HG02642 (cell line): ENCODE results near the gene RAP1A.
"Not testable (repeated sequence)": the region's sequence is repeated elsewhere in the genome, so short reads cannot be mapped to it uniquely, and the experiment has no call there.

Source experiments
- ATAC-seq: cut with Tn5 transposase; IDR thresholded peaks from one replicate; pipeline ENCODE4 v1.9.1; 2021; ENCODE audit warnings: mild to moderate bottlenecking; ENCODE audit not compliant: unreplicated experiment, poor library complexity

RAP1A gene

DNA sequence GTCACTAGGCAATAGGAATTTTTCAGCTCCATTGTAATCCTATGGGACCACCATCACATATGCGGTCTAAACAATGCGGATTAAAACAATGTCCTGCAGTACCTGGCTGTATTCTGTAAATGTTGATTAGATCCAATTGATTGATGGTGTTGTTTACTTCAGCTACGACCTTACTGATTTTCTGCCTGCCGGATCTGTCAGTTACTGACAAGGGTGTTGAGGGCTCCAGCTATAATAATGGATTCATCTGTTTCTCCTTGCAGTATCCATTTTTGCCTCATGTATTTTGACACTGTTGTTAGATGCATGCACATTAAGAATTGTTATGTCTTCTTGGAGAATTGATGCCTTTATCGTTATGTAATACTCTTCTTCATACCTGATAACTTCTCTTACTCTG is 39.0 kb downstream of the RAP1A start:
- no peak for ATAC-seq

DNA sequence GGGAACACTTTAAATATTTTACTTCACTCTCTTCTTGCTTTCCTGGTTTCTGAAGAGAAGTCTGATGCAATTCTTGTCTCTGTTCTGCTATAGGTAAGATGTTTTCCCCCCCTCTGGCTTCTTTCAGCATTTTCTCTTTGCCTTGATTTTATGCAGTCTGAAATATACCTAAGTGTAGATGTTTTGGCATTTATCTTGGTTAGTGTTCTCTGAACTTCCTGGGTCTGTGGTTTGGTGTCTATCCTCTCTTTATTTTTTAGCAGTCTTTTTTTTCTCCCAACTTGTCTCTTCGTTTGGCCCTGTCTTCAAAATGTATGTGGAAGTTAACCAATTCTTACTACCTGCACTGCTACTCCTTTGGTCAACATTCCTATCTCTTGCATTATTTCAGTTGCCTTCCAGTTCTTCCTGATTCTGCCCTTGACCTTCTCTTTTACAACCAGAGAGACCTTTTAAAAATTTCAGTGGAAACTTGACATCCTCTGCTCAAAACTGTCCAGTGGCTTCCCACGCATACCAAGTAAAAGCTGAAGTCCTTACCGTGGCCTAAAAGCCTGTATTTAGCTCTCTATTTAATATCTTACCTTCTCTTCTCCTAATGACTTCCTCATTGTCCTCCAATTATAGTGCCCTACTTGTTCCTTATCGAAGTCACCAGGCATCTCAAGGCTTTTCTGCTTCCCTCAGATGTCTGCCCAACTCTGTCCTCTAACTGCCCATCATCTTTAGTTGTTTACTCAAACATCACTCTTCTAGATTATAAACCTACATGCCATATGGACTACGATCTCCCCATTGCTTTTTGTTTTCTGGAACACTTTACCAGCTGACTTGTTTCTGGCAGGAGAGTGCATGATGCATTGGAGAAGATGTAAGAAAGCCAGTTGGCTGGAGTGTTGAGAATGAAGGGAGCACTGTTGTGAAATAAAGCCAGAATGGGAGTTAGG is 40.9 kb downstream of the RAP1A start:
- ATAC-seq = no peak

DNA sequence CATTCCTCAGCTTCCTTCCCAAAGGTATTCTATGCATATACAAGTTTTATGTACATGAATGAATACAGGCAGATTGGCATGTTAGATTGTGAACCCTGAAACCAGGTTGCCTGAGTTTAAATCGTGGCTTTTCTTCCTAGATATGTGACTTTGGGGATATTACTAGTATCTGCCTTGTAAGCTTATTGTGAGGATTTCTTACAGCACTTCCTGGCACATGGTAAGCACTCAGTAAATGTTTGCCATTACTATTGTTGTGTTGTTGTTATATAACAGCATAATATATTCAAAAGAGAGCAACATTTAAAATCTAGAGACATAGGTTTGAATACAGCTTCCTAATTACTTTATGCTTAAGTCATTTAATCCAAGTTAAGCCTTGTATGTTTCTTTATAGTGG is 45.1 kb downstream of the RAP1A start:
- ATAC-seq = no peak

DNA sequence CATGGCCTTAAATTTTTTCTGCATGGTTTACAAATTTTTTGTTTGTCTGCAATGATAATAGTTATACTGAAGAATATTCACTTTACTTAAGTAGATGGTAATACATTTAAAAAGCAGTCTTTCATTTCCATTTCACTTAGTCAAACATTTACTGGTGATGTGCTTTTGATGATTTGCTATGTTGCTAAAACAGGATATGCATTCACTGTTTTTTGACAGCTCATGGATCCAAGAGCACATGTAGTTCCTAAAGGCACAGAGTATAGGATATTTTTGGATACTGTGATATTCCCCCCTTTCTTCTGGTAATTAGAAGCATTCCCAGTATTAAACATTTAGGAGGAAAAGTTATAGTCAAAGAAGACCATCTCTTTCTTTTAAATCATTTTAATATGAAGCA is 45.9 kb downstream of the RAP1A start:
- no peak for ATAC-seq

DNA sequence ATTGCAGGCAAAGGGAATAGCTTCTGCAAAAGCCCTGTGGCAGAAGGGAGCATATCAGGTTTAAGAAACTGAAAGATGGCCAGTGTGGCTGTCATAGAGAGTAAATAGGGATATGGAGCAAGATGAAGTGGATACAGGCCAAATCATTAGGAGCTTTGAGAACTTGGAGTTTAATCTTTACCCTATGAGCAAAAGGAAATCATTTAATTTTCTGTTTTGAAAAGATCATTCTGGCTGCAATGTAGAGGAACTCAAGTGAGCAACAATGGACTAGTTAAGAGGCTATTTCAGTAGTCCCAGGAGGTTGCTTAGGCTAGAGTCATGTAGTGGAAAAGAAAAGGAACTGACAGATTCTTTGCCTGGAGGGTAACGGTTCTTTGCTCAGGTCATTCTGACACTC is 47.2 kb downstream of the RAP1A start:
- ATAC-seq = no peak

DNA sequence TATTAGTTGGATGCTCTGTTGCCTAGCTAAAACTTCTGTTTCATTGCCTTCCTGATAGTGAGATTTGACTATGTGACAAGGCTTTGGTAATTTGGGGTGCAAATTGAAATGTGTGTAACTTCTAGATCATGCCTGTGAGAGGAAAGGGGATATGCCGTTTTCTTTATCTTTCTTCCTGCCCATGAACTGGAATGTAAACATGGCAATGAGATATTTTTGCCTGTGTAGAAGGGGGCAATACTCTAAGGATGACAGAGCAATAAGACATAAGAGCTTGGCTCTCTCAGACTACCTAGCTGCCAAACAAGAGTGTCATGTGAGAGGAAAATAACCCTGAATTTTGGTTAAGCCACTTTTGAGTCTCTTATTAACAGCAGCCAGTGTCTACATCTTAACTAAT is 49.7 kb downstream of the RAP1A start:
- no peak for ATAC-seq

DNA sequence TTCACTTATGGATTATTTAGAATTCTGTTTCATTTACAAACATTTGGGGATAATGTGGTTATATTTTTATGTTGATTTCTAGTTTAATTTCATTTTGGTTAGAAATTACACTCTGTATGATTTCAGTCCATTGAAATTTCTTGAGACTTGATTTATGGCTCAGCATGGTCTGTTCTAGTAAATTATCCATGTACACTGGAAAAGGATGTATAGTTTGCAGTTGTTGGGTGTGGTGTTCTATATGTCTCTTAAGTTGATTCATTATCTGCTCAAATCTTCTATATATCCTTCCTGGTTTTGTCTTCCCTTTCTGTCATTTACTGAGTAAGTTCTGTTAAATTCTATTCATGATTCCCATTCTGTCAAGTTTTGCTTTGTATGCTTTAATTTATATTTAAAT is 52.3 kb downstream of the RAP1A start:
- no peak for ATAC-seq

DNA sequence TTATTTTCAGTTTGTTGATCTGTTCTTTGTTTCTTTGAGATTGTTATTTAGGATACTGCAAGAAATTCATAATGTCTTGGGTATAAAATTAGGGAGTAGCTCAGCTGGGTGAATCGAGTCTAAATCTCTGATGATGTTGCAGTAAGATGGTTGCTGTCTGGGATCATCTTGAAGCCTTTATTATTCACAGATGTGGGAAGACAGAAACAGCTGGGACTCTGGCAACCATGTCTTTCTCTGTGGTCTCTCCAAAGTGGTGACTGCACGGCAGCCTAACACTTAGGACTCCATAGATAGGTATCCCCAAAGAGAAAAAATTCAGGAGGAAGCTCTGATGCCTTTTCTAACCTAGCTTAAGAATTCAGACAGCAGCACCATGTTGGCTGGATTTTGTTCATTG is 52.7 kb downstream of the RAP1A start:
- ATAC-seq = no peak

DNA sequence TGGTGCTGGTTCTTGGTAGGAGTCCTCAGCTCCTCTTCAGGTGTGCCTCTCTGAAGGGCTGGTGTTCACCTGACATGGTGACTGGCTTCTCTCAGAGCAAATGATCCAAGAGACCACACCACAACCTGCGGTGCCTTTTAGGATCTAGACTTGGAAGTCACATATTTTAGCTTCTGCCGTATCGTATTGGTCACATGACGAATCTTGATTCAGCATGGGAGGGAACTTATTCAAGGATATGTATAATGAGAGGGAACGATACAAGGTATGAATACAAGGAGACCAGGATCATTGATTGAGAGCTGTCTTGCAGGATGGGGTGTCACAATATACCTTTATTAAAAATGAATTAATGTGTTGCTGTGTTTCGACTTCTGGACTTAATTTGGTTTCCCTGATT is 58.0 kb downstream of the RAP1A start:
- no peak for ATAC-seq

DNA sequence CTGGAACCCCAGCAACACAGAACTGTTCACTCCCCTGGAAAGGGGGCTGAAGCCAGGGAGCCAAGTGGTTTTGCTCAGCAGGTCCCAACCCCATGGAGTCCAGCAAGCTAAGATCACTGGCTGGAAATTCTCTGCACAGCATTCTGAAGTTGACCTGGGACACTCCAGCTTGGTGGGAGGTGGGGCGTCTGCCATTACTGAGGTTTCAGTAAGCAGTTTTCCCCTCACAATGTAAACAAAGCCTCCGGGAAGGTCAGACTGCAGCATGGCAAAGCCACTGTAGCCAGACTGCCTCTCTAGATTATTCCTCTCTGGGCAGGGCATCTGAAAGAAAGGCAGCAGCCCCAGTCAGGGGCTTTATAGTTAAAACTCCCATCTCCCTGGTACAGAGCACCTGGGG is 60.0 kb downstream of the RAP1A start:
- ATAC-seq = no peak

DNA sequence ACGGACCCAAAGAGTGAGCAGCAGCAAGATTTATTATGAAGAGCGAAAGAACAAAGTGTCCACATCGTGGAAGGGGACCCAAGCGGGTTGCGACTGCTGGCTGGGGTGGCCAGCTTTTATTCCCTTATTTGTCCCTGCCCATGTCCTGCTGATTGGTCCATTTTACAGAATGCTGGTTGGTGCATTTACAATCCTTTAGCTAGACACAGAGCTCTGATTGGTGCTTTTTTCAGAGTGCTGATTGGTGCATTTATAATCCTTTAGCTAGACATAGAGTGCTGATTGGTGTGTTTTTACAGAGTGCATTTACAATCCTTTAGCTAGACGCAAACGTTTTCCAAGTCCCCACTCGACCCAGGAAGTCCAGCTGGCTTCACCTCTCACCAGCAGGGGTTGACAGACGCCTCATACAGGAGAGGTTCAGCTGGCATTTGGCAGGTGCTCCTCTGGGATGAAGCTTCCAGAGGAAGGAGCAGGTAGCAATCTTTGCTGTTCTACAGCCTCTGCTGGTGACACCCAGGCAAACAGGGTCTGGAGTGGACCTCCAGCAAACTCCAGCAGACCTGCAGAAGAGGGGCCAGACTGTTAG is 60.7 kb downstream of the RAP1A start:
- not testable (repeated sequence) for ATAC-seq

DNA sequence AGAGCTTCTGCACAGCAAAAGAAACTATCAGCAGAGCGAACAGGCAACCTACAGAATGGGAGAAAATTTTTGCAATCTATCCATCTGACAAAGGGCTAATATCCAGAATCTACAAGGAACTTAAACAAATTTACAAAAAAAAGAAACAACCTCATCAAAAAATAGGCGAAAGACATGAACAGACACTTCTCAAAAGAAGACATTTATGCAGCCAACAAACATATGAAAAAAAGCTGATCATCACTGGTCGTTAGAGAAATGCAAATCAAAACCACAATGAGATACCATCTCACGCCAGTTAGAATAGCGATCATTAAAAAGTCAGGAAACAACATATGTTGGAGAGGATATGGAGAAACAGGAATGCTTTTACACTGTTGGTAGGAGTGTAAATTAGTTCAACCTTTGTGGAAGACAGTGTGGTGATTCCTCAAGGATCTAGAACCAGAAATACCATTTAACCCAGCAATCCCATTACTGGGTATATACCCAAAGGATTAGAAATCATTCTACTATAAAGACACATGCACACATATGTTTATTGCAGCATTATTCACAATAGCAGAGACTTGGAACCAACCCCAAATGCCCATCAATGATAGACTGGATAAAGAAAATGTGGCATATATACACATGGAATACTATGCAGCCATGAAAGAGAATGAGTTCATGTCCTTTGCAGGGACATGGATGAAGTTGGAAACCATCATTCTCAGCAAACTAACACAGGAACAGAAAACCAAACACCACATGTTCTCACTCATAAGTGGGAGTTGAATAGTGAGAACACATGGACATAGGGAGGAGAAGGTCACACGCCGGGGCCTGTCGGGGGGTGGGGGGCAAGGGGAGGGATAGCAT is 65.9 kb downstream of the RAP1A start:
- not testable (repeated sequence) for ATAC-seq

DNA sequence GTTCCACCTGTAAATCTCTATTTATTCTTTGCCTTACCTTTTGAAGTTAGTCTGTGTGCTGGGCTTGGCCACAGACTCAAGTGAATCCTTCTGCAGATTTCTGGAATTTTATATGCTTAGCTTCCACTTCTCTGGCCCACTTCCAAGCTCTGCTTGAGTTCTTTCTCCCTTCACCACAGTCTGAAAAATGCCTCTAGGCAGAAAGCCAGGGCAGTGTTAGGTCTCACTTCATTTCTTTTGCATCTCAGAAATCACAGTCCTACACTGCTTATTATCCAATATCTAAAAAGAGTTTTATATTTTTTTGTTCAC is 70.7 kb downstream of the RAP1A start:
- ATAC-seq = no peak

DNA sequence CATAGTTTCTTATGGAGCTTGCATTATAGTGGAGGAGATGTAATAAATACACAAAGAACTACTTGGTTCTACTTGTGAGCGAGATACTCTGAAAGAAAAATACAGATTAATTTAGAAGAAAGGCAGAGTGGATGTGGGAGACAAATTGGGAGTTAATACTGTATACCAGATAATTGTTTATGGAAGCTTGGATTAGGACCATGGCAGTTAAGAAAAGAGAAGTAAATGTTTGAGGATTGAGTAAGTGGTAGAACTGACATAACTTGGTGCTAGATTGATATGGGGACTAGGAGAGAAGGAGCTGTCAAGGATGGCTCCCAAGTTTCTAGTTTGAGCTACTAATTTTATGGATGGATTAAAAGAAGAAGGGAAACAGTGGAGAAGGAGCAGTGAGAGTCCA is 72.3 kb downstream of the RAP1A start:
- ATAC-seq = no peak

DNA sequence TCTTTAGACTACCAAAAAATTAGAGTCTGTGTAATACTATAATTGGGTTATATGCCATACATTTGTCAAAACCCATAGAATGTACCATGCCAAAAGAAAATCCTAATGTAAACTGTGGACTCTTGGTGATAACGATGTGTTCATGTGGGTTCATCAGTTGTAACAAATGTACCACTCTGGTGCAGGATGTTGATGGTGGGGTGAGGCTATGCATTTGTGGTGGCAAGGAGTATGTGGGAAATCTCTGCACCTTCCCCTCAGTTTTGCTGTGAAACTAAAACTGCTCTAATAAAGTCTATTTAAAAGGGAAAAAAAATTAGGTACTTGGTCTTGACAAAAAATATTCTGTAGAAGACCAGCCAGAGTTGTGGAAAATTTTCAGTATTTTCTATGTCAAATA is 76.2 kb downstream of the RAP1A start:
- ATAC-seq = no peak

DNA sequence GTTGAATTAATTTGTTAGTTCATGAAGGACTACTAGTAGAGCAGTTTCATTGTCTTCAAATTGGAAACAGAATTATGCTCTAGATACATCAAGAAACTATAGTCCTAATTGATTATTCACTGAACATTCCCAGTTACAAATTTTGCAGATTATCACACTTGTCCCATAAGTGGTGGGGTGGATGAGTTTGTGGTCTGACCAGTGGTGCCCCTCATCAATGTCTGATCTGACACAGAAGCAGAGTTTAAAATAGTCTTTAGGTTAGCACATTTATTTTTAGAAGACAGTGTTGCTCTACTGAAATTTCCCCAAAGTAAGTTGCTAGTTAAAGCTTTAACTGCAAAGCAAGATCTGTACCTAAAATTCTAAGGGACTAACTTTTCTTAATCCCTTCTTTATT is 76.7 kb downstream of the RAP1A start:
- ATAC-seq = no peak

DNA sequence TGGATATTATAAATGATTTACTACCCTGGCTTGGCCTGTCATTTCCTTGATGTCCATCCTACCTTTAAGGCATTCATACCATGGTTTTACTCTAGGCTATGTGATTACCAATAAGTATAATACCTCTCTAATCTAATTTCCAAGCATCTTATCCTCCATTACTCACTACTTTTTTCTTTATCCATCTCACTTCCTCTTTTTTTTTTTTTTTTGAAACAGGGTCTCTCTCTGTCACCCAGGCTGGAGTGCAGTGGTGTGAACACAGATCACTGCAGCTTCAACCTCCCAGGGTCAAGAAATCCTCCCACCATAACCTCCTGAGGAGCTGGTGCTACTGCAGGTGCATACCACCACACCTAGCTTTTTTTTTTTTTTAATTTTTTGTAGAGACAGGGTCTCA is 79.7 kb downstream of the RAP1A start:
- ATAC-seq = no peak

DNA sequence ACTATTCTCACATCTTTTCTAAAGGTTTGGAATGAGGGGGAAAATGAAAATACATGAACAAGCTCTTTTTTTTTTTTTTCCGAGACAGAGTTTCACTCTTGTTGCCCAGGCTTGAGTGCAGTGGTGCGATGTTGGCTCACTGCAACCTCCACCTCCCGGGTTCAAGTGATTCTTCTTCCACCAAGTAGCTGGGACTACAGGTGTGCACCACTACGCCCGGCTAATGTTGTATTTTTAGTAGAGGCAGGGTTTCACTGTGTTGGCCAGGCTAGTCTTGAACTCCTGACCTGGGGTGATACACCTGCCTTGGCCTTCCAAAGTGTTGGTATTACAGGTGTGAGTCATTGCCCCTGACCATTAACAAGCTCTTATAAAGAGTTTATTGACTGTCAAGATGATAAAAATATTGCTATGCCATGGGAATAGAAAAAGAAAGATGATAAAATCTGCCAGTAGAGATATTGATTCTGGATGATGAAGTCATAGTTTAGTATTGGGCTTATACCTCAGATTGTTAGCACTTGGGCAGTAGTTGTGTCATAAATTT is 83.0 kb downstream of the RAP1A start:
- ATAC-seq = no peak

DNA sequence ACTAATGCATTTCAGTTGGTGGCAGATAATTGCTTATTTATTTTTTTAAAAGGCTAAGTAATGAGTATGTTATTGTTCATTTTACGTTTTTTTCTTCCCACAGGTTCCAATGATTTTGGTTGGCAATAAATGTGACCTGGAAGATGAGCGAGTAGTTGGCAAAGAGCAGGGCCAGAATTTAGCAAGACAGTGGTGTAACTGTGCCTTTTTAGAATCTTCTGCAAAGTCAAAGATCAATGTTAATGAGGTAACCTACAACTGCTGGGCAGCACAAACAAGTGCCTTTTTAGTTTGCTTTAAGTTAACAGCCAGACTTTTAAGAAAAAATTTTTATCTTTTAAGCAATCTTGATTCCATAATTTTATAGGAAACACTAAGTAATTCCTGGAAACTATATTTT is 84.7 kb downstream of the RAP1A start:
- ATAC-seq = no peak

DNA sequence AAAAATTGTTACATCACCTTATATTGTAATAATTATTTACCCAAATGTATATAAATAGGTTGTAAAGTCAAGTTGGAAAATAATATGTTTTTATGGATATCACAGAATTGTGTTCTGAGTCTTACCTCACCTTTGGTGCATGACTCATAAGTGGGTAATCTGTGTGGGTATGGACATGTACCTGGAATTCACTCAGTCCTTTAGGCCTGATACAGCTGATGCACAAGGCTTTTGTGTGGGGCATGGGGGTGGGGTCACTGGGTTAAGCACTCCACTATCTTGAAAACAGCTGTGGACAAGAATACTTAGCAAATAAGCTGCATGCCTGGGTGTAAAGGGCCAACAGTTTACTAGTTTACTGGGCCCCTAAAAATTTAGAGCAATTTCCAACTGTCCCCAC is 85.2 kb downstream of the RAP1A start:
- ATAC-seq = no peak

DNA sequence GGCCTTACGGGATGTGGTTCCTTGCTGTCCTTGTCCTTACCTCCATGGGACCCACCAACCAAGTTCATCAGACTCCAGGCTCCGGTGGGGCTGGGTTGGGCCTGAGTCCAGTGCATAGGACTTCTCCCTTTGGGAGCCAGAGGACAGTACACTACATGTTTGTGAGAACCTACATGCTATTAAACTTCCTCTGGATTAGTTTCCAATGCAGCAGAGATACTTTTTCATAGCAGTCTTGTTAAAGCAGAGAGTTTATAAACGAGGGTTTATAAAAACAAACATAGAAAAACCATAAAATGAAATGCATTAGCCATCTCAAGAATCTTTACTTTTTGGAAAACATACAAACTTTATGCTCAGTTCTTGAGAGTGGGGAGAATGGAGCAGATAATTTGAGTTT is 86.3 kb downstream of the RAP1A start:
- ATAC-seq = no peak
